GM19240 (cell line): Measurements from ENCODE around the gene PPT2.
"Not testable (repeated sequence)": the region's sequence is repeated elsewhere in the genome, so short reads cannot be mapped to it uniquely, and the experiment has no call there.

Experiments used
- DNase-seq: peaks from one replicate; pipeline ENCODE4 v3.0.0; 2011; ENCODE audit warnings: low spot score; ENCODE audit not compliant: insufficient read length

The PPT2 gene

DNA sequence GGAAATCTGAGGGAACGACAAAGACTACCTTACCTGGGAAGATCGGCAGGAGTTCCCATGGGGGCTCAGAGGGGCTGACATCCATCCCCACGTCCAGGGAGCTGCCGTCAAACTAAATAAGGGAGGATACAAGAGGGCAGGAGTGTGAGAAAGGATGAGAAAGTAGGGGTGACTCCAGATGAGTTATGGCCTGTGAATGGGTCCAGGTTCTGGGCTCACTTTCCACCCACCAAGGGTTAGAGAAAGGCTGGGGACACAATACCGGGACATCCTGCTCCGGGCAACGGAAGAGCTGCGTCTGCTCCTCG is 26.6 kb upstream of the PPT2 start:
- DNase-seq, result no peak

DNA sequence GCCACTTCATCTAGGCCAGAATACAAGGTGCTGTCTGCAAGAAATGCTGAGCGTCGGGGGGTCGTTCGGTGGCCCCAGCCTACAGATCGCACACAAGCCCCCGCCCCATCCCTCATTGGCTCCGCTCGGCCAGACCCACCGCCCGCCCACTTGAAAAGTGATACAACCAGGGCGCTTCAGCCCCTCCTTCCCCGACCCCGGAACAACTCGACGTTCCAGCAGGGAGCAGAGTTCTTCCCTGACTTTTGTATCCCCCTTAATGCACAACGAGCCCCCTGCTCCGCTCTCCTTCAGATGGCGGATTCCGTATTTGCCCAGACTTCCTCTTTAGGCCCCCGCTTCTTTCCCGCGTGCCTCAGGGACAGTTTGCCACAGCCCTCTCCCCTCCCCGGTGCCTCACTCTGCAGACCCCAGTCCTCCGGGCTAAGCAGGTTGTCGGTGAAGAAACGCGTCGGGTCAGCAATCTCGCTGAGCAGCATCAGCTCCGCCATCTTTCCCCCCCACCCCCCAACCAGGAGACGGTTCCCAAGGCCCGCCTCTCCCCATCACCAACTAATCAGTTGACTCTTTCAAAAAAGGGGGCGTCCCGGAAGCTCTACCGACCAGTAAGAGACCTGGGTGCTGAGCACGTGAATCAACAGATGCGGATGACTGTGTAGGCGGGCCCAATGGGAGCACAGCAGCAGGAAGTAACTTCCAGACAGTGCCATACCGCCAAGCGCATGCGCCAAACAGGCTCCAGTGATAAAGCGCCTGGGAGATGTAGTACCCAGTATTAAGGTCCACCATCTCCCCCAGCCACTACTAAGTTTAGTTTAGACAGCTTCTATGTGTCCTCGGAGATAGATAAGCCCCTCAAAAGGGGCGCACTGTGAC is 26.0 kb upstream of the PPT2 start, which contains the start of gene ATF6B:
Gene ATF6B, minus strand, starts transcription at position 530 of the 876 bp plus-strand sequence. Its CDS starts 39 bp downstream, at position 491.
- DNase-seq, result peak; percentile 97

DNA sequence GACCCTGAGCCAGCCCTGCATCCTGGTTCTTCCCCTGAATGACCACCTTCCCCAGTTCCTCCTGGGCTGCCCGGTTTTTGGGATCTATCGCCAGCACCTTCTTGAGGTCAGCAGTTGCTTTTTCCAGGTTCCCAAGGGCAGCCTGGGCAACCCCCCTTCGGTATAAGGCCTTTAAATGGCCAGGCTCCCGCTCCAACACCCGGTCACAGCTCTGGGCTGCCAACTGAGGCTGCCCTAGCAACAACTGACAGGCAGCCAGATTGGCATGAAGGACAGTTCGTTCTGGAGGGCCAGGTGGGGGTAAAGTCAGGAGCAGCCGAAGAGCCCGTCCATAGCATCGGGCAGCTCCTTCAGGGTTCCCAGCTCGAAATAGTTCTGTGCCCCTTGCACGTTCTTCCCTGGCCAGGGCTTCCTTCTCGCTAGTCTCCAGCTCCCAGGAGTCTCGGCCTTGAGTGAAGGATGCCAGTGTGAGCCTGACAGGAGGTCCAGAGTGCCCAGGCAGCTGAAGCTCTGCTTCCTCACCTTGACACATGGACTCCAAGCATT is 25.1 kb upstream of the PPT2 start:
- DNase-seq, result no peak

DNA sequence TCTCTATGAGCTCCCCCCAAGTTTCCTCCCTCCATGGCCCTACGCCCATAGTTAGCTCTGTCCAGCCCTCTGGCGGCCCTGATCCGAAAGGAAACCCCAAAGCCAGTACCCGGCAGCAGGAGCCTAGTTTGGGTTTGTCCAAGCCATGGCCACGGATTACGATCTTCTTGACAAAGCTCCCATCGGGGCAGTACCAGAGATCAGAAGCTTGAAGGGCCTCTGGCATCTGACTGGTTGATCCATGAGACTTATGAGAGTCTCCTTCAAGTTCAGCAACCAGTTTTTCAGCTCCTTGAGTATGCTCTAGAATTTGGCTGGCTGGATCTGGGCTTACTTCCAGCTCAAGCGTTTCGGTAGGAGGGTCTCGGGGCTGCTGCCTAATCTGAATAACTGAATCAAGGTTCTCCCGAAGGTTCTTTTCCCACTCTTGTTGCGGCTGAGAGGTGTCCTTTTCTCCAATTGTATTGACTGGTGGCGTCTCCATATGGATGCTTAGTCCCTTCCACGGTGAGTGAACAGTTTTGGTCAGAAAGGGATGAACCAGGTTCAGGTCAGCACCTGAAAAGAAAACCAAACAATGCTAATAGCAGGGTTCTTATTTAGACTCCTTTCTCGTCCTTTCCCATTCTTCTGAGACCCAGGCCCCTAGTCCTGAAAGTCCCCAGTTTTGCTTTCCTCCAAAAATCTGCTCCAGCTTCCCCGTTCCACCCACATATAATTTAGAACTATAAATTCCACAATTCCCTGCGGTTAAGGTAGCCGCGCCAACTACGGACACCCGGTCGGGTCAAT is 24.4 kb upstream of the PPT2 start:
- DNase-seq, result no peak

DNA sequence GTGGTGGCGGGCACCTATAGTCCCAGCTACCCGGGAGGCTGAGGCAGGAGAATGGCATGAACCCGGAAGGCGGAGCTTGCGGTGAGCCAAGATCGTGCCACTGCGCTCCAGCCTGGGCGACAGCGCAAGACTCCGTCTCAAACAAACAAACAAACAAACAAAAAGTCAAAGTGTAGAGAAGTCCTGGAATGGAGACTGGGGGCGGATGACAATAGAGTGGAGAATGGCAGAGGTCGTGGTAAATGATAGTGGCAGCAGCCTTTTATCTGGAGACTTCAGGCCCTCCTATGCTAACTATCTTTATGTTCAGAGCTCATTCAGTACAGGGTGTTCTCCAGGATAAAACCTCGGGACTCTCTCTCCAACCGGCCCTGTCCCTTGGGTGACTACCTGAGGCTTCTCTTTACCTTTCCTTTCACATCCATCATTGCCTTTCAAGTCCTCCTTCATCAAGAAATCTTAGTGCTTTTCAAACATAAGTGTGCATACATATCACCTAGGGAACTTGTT is 22.4 kb upstream of the PPT2 start:
- no peak for DNase-seq

DNA sequence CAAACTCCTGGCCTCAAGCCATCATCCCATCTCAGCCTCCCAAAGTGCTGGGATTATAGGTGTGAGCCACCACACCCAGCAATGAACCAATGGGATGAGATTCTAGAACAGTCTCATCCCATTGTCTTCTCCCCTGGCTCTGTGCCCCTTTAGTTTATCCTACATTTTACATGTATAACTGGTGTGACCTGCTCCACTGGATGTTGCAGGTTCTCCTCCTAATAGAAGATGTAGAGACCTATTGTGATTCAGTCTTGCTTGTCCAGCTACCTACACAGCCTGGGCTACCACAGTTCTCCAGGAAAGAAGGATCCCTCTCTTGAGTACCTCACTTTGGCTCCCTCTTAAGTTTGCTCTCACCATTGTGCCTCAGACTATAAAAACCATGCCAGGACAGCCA is 21.8 kb upstream of the PPT2 start:
- no peak for DNase-seq

DNA sequence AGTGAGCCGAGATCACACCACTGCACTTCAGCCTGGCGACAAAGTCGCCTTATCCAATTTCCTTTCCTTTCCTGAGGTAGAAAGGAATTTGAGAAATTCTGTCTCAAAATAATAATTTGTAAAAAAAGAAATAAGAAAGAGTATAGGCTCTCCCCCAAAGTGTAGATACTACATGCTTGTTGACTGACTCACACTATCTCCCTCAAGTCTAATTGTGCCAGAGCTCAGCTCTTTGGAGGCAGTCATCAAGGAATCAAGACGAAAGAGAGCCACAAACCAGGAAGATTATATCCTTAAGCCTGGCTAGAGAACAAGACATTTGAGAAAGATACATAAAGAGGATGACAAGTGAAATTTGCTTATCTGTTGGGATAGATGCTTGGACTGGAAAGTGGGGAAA is 20.2 kb upstream of the PPT2 start:
- DNase-seq, result no peak

DNA sequence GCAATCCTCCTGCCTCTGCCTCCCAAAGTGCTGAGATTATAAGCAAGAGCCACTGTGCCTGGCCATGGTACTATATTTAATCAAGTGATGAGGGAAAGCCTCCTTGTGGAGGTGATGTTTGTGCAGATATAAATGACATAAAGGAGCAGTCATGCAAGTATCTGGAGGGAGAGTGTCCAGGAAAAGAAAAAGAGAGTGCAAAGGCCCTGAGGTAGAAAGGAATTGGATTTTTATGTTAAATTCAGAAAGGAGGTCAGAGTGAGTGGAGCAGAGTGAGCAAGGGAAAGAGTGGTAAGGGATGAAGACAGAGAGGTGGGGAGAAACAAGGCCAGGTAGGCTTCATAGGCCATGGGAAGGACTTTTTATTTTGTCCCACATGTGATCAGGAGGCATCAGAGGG is 16.5 kb upstream of the PPT2 start:
- no peak for DNase-seq

DNA sequence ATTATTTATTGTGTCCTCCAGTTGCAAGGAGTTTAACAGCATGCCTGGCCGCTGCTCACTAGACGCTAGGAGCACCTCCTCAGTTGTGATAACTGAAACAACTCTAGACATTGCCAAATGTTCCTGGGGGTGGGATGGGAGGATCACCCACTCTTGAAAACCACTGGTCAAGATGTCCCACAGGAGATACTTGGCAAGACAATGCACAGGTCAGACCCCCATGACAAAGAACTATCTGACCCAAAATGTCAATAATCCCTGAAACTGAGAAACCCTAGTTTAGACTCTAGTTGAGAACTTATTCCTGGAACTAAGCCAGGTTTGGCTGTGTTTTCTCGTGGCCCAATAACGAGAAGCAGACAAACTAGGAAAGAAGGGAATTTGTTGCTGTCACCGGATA is 14.4 kb upstream of the PPT2 start:
- DNase-seq, result no peak

DNA sequence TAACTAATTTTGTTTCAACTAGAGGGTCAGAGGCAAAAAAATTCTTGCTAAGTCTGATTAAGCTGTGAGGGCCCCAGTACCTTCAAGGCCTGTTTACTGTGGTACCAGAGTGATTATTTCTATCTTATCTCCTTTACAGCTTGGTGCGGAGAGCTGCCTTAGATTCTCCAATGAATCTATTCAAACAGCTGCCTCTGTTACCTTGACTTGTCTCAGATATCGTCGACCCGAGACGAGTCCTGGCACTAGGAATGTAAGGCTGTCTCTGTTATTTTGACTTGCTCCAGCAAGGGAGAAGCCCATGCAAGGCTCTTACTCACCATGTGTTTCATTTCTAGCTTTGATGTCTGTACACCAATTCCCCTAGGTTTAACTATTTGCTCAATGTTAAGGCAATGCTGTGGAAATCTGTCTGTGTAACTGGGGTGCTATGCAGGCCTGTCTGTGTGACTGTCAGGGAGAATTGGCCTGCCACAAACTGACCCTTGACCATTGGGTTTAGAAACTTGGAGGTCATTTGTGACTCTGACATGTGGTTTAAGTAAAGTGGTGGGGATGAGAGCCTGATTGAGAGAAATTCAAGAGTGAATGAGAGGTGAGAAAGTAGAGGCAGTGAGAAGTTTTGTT is 13.4 kb upstream of the PPT2 start:
- no peak for DNase-seq

DNA sequence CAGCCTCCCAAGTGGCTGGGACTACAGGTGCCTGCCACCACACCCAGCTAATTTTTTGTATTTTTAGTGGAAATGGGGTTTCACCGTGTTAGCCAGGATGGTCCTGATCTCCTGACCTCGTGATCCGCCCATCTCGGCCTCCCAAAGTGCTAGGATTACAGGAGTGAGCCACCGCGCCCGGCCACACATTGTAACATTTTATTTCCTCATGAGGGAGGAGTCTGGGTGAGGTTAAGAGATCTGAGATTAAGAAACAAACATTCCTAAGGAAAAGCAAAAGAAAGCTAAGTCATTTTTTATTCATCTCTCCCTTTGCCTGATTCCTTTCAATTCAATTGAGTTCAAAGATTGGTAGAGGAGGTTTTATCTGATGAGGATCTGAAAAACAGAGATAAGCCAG is 9.7 kb upstream of the PPT2 start:
- DNase-seq, result not testable (repeated sequence)

DNA sequence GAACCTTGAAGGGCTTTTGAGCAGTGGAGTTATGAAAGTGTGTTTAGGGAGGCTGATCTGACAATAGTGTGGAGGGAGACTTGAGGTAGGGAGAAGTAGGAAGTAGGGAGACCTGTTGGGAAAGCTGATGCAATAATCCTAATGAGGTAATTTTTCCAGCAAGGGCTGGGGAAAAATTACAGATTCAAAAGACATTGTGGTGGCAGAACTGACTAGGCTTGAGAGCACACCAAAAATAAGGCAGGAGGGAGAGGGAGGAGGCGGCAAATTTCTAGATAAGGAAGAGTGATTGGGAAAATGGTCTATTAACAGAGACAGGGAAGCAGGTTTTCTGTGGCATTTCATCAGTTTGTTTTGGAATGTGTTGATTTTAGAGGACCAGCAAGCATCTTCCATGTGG is 7.7 kb upstream of the PPT2 start:
- no peak for DNase-seq

DNA sequence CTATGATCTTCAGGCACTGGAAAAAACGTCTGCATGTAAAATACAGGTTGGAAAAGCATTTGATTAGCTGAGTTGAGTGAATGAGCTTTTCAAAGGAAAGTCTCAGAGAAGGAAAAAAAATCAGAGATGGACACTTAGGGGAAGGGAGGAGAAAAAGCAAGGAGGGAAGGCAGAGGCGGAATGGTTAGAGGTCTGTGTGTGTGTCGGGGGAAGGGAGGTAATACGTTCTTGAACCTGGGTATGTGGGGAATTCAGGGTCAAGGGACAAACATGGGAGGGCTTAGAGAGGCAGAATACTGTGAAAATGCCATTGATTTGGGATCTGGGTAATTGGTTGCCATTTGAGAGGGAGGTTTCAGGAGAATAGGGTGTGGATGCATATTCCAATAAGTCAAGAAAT is 7.3 kb upstream of the PPT2 start:
- DNase-seq, result no peak

DNA sequence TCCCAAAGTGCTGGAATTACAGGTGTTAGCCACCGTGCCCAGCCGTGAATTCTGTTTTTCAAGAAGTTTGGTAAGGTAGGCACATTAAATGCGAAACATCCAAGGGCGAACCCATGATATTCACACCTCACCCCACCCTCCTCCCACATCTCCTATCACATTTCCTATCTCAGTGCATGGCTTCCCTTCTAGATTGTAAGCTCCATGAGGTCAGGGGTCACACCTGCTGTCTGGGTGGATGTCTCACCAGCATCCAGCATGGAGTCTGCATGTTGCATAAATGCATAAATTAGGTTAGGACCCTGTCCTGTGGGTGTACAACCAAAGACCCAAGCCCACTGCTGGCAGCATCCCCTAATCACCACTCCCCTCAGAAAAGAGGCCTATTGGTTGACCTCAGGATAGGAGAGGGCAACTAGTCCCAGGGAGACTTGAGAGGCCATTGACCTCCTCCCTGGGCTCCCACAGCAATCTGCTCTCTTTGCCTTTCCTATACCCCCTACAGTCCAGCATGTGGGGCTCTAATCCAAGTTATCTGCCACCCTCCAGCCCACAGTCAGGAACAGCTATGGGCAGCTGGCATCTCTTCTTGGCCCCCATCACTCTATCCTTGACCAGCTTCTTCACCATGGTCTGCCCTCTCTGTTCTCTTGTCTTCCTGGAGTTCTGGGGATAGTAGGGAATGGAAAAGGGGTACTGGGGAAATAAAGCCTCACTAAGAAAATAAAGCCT is 6.4 kb upstream of the PPT2 start:
- no peak for DNase-seq

DNA sequence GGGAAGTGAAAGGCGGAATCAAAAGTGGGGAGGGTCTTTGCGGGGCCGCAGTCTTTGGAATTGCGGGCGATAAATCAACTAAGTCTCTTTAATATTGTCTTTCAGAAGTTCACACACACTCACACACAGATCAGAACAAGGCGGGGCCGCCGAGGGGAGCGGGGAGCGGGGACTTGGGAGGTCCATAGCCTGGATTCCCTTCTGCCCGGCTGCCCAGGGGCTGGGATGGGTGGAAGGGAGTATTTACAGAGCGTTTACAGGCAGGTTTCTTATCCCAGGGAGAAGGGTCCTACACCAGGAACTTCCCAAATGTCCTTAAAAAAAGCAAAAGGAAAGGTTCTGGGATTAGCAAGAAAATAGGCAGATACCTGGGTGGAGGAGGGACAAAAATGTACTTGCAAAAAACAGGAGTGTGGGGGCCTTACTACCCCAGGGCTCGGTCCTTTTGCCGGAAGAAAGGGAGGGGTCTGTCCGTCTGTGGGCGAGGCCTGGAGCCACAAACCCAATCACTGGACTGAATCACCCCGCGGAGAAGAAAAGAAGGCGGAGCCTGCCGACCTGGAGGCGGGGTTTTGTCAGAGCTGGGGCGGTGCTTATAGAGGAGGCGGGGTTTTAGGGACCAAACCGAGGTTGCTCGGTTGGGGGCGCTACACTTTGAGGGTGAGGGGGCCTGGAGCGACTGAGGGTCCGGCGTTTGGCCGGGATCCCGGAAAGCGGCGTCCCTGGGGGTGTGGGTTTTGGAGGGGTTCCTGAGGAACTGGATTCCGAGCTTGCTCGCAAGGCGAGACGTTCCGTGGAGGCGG is 5.5 kb upstream of the PPT2 start:
- DNase-seq, result no peak

DNA sequence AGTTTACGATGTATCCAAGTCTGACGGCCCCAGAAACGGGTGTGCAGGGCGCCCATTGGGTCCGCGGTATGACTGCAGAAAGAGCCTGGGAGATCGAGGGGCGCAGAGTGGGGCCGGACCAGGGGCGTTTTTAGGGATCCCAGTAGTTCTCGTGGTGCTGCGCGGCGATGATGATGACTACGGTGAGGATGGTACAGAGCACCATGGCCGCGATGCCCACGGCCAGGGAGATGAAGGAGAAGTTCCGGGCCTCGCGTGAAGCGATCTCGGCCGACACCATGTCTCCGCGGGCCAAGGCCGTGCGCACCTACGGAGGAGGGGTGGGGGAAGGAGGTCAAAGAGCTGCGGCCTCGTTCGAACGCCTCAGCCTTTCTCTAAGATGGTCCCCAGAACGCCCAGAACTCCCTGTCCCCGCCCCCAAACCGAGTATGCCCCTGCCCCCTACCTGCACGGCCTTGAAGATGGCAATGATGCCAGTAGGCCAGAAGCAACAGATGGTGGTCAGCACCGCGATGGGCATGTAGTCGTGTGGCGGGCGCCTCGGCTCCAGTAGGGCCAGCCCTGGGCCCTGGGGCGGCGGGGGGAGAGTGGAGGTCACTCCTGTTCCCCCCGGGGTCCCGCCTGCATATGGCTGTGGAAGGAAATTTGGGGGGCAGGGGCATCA is 4.7 kb upstream of the PPT2 start:
- DNase-seq, result no peak

DNA sequence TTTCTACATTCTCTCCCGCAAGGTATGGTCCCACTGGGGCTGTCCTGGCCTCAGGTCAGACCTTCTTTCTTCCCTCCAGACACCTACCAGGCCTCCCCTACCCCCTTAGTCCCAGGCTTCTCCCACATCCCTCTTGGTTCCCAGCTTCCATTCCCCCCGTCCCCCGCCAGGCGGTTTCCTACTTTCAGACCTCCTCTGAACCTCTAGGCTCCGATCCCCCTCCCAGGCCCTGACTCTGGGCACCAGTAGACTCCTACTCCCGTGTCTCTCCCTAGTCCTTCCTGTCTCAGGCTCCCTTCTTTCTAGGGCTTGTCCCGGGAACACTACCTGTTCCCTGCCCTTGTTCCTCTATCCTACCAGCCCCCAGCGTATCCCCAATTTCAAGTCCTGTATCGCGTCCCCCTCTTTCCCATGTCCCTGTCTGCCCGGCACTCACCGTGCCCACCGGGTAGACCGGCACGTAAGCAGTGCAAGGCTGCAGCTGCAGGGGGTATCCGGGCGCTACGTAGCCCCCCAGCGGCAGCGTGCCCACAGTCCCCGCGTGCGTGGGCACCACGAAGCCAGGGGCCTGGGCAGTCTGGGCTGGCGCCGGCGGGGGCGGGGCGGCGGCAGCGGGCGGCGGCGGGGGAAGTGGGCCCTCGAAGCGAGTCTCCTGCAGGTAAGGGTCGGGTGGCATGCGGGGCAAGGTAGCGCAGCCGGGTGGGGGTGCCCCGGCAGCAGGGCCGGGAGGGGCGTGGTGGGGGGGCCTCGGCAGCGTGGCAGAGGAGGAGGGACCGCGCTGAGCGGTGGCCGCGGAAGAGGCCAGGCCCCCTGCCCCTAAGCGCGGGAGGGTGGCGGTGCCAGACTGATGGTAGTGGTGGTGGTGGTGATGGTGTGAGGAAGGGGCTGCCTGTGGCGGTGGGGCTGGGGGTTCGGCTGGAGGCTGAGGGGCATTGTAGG is 3.7 kb upstream of the PPT2 start:
- no peak for DNase-seq

DNA sequence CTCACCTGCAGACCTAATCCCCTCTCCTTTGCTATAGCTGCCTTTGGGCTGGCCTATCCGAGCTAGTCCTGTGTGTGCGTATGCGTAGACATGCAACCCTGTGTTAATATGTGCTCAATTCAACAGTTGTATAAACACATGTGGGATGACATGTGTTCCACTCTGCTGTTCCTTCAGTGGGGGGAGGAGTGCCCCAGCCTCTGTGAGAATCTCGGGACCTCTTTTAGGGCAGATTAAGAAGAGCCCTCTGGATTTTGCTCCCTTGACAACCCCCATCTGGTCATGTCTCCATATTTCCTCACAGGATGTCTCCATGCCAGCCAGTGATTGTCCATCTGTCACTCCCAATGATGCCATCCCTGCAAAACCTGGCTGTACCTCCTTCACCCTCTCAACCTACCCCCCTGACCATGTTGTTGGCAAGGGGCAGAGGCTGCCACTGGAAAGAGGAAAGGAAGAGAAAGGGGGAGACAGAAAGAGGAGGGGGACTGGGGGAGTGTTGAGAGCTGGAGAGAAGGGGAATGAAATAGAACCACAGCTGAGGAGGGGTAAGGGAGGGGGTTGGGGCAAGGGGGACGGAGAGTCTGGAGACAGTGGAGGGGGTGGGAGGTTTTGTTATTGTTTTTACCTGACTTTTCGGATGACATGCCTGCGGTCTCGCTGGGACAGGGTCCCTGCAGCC is 2.6 kb upstream of the PPT2 start:
- DNase-seq, result no peak
